SJSA1 (cell line): ENCODE results near the gene OR8A1. TPM values are rescaled to one million over a fixed set of nuclear protein-coding genes. Genes with fewer than 3 reads are reported as not detected.
A peak's percentile ranks its signal among the peaks of the same experiment; 100 is the strongest.
"Not testable (repeated sequence)": the region's sequence is repeated elsewhere in the genome, so short reads cannot be mapped to it uniquely, and the experiment has no call there.

Experiments used
- DNase-seq, 2 experiments: peaks; one replicate each; pipeline ENCODE4 v3.0.0-alpha.2; 2015 to 2020; ENCODE audit warnings: low spot score in 2 of 2, low read depth in 1 of 2
- H3K27ac ChIP-seq: fragments of 250-450 bp; sonication (Bioruptor Pico); 2 replicates; pipeline ENCODE4 v1.5.1; 2020; ENCODE audit warnings: mild to moderate bottlenecking, moderate library complexity
- H3K27me3 ChIP-seq: fragments of 250-450 bp; sonication (Bioruptor Pico); replicated peaks from 2 replicates; pipeline ENCODE4 v1.5.1; 2020; ENCODE audit warnings: mild to moderate bottlenecking, moderate library complexity
- H3K36me3 ChIP-seq: fragments of 250-450 bp; sonication (Bioruptor Pico); 2 replicates; pipeline ENCODE4 v1.5.1; 2020; ENCODE audit warnings: mild to moderate bottlenecking
- H3K4me1 ChIP-seq: fragments of 250-450 bp; sonication (Bioruptor Pico); replicated peaks from 2 replicates; pipeline ENCODE4 v1.6.1; 2021; ENCODE audit warnings: mild to moderate bottlenecking
- H3K4me3 ChIP-seq: fragments of 250-450 bp; sonication (Bioruptor Pico); 2 replicates; pipeline ENCODE4 v1.5.1; 2020; ENCODE audit warnings: mild to moderate bottlenecking
- H3K9me3 ChIP-seq: fragments of 250-450 bp; sonication (Bioruptor Pico); replicated peaks from 2 replicates; pipeline ENCODE4 v1.5.1; 2020; ENCODE audit warnings: mild to moderate bottlenecking
- total RNA-seq: library from RNA; depleted of rRNA; stranded (reverse); fragments of >200 nt; shearing (Covaris generic); gene quantifications from 2 replicates; pipeline ENCODE4 v1.2.3, GENCODE V29; 2014

OR8A1 gene
- total RNA-seq, 1 experiment from 2014 or later, result not detected

DNA sequence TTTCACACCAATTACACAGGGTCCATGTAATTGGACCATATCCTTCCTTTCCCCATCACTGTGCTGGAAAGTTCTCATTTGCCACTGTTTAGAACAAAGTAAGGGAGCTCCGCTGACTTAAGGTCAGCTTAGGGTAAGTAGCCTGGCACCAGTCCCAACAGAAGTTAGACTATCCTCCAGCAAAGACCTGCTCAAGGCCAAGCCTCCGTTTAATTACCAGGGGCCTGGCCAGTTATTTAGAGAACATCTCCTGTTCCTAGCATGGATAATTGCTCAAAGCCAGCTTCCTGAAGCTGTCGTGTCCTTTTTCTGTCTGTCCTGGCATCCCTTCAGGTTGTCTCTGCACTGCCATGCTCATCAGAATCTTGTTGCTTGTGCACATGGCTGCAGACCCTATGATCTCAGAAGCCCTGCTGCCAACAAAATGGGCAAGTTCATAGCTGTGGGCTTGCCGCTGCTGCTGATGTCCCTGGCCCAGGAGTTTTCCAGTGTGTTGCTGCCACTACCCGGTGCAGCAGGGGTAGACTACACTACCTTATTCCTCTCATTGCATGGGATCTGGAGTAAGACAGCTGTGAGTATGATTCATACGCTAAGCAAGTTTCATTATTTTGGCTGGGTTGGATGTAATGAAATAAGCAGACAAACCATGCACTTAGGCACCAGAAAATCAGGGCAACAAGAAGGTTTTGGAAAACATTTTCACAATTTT is 8.1 kb downstream of the OR8A1 start:
- no peak overlapping the region for H3K4me3 ChIP-seq
- H3K27me3 ChIP-seq, result no peaks in the 10 kb centered on the region
- H3K4me1 ChIP-seq, result no peaks in the 10 kb centered on the region
- no peaks in the 10 kb centered on the region for H3K36me3 ChIP-seq
- DNase-seq, result no peak
- no peak overlapping the region for H3K27ac ChIP-seq
- no peaks in the 10 kb centered on the region for H3K9me3 ChIP-seq

DNA sequence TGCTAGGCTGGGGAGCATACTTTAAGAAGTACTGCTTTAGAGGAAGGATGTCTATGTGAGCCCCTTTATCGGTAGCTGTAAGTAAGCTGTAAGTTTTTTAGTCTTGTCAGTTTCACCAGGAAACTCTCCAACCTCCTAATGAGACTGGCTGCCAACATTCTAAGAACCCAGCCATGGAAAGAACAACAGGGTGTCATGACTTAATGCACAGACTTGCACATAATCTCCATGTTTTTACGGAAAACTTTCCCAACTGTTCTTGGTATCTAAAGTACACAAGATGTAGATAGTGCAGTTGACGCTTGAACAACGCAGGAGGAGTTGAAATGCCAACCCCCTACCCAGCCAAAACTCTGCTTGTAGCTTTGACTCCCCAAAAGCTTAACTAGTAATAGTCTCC is 9.0 kb downstream of the OR8A1 start:
- no peaks in the 10 kb centered on the region for H3K4me1 ChIP-seq
- no peaks in the 10 kb centered on the region for H3K27me3 ChIP-seq
- H3K4me3 ChIP-seq, result no peak overlapping the region
- no peak overlapping the region for H3K27ac ChIP-seq
- no peak for DNase-seq
- H3K36me3 ChIP-seq, result no peaks in the 10 kb centered on the region
- H3K9me3 ChIP-seq, result no peaks in the 10 kb centered on the region

DNA sequence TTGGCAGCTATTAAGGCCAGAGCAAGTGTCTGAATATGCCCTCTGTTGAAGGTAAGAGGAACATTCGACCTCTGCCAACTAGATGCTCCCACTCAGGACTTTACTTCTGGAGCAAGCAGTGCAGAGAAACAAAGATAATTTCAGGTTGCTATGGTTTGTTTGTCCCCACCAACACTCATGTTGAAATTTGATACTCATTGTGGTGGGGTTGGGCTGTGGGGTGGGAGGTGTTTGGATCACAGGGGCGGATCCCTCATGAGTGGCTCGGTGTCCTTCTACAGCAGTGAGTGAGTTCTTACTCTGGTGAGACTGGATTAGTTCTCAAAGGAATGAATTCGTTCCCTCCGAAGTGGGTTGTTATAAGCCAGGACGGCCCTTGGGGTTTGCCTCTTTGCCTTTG is 12.0 kb downstream of the OR8A1 start:
- no peaks in the 10 kb centered on the region for H3K4me1 ChIP-seq
- no peaks in the 10 kb centered on the region for H3K36me3 ChIP-seq
- no peak for DNase-seq

DNA sequence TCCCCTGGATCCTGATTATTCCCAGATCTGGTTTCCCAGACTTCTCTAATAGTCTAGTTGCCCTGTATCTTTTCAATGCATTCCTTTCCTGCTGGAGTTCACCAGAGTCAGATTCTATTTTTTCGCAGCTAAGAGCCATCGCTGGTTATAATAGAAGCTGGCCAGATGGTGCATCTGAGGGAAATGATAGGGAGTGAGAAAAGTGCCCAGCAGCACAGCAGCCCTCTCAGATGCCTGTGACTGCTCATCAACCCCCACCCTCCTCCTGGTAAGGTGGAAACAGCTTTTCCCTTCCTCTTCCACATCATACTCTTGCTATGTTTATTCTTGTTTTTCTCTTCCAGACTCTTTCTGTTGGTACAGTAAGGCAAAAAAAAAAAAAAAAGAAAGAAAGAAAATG is 12.8 kb downstream of the OR8A1 start:
- H3K4me1 ChIP-seq, result no peaks in the 10 kb centered on the region
- no peak overlapping the region for H3K27ac ChIP-seq
- H3K9me3 ChIP-seq, result no peaks in the 10 kb centered on the region
- H3K36me3 ChIP-seq, result no peaks in the 10 kb centered on the region
- H3K4me3 ChIP-seq, result no peak overlapping the region
- DNase-seq, result no peak
- H3K27me3 ChIP-seq, result no peaks in the 10 kb centered on the region

More for the DNA sequence above, 12.0 kb downstream of the OR8A1 start:
- no peak overlapping the region for H3K27ac ChIP-seq
- H3K27me3 ChIP-seq, result no peaks in the 10 kb centered on the region
- H3K9me3 ChIP-seq, result no peaks in the 10 kb centered on the region
- no peak overlapping the region for H3K4me3 ChIP-seq

- H3K4me3 ChIP-seq, result no peak overlapping the region
- H3K27ac ChIP-seq, result no peak overlapping the region
- no peaks in the 10 kb centered on the region for H3K36me3 ChIP-seq
- H3K27me3 ChIP-seq, result no peaks in the 10 kb centered on the region
- H3K4me1 ChIP-seq, result no peaks in the 10 kb centered on the region
- no peaks in the 10 kb centered on the region for H3K9me3 ChIP-seq
- DNase-seq, result no peak
Observed at GRCh38 chr11:124583781-124584180, 14.0 kb downstream of the OR8A1 start.

DNA sequence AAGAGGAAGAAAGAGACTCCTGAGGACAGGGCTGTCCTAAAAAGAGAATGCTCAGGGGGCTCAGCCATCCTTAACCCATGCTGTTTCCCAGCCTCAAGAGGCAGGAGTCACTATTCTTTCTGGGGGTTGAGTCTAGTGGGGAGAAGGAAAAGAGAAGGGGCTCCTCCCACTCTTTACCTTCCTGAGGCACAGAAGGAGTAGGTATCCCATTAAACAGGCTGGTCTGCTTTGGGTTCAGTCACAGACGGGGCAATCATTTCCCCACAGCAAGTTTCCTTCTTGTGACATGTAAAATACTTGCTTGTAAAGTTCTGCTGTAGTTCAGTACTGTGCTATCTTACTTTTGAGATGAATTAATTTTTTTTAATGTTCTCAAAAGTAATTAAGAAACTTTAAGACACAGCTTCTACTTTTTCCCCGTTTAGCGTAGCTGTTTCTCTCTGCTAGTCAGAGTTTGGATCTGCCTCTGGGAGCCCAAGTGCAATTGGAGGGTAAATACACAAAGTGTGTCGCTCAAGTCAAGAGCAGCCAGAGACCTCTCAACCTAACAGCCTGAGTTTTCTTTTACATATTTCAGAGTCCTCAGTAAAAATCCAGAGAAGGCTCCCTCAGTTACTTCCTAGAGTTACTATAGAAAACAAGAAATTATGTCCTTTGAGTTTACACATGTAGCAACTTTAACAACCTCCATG is 15.0 kb downstream of the OR8A1 start:
- Histone ChIP-seq H3K27me3 (no peaks in the 10 kb centered on the region), H3K36me3 (no peaks in the 10 kb centered on the region), H3K4me3 (no peak overlapping the region), H3K27ac (no peak overlapping the region), H3K4me1 (no peaks in the 10 kb centered on the region), H3K9me3 (no peaks in the 10 kb centered on the region)
- DNase-seq, result no peak

DNA sequence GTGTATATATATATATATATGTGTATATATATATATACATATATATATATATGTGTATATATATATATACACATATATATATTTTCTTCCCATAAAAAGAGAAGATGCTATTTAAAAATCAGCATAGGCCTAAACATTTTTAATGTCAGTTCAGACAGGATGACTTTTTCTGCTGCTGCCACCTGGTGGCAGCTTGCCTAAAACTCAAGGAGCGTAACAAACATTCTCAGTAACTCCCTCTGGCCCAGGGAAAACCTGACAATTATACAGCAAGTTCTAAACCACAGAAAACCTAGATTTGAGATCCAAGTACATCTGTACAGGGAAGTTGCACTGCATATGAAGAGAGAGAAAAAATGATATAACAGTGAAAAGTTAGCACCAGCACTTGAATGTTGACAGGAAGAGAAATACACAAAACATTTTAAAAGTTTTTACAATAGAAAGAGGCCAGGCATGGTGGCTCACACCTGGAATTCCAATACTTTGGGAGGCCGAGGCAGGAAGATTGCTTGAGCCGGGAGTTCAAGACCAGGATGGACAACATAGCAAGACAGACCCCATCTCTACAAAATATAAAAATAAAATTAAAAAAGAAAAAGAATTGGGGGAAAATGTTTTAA is 16.6 kb downstream of the OR8A1 start:
- Histone ChIP-seq H3K36me3 (no peaks in the 10 kb centered on the region), H3K27ac (no peak overlapping the region), H3K4me3 (no peak overlapping the region), H3K27me3 (no peaks in the 10 kb centered on the region), H3K9me3 (no peaks in the 10 kb centered on the region), H3K4me1 (no peaks in the 10 kb centered on the region)
- DNase-seq, result peak; percentile 6 to 37

GRCh38 chr11:124591430-124591829 is 21.6 kb downstream of the OR8A1 start:
- Histone ChIP-seq H3K27me3 (no peaks in the 10 kb centered on the region), H3K4me3 (no peak overlapping the region), H3K36me3 (no peaks in the 10 kb centered on the region), H3K9me3 (no peaks in the 10 kb centered on the region), H3K27ac (no peak overlapping the region), H3K4me1 (no peaks in the 10 kb centered on the region)
- DNase-seq, result no peak

GRCh38 chr11:124592627-124593026 is 22.8 kb downstream of the OR8A1 start:
- Histone ChIP-seq H3K27ac (no peak overlapping the region), H3K4me1 (no peaks in the 10 kb centered on the region), H3K9me3 (no peaks in the 10 kb centered on the region), H3K36me3 (no peaks in the 10 kb centered on the region), H3K27me3 (no peaks in the 10 kb centered on the region), H3K4me3 (no peak overlapping the region)
- DNase-seq, result no peak

GRCh38 chr11:124595302-124595701 is 25.5 kb downstream of the OR8A1 start:
- Histone ChIP-seq H3K36me3 (no peaks in the 10 kb centered on the region), H3K27ac (no peak overlapping the region), H3K9me3 (no peaks in the 10 kb centered on the region), H3K4me3 (no peak overlapping the region), H3K27me3 (no peaks in the 10 kb centered on the region), H3K4me1 (no peaks in the 10 kb centered on the region)
- no peak for DNase-seq

- Histone ChIP-seq H3K27me3 (no peaks in the 10 kb centered on the region), H3K4me1 (no peaks in the 10 kb centered on the region), H3K27ac (no peak overlapping the region), H3K36me3 (no peaks in the 10 kb centered on the region), H3K9me3 (no peaks in the 10 kb centered on the region), H3K4me3 (no peak overlapping the region)
- no peak for DNase-seq
Observed at GRCh38 chr11:124597626-124598025, 27.8 kb downstream of the OR8A1 start.

GRCh38 chr11:124600621-124601320 is 31.0 kb downstream of the OR8A1 start:
- Histone ChIP-seq H3K4me3 (no peak overlapping the region), H3K27me3 (no peaks in the 10 kb centered on the region), H3K27ac (no peak overlapping the region), H3K36me3 (no peaks in the 10 kb centered on the region), H3K4me1 (no peaks in the 10 kb centered on the region), H3K9me3 (no peaks in the 10 kb centered on the region)
- no peak for DNase-seq

DNA sequence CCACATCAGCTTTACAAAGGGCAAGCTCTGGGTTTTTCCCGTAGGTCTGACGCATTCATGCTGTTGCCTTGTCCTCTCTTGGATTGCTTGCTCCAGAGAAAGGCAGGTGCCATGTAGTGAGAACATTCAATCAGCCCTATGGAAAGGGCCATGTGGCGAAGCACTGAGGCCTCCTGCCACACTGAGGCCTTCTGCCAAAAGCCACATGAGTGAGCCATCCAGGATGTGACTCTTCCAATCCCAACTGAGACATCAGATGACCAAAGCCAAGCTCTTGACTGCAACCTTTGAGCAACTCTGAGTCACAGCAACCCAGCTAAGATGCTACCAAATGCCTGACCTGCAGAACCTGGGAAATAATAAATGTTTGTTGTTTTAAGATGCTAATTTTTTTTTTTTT is 32.4 kb downstream of the OR8A1 start:
- Histone ChIP-seq H3K27ac (no peak overlapping the region), H3K36me3 (no peaks in the 10 kb centered on the region), H3K4me1 (no peaks in the 10 kb centered on the region), H3K9me3 (no peaks in the 10 kb centered on the region), H3K4me3 (no peak overlapping the region), H3K27me3 (no peaks in the 10 kb centered on the region)
- no peak for DNase-seq

GRCh38 chr11:124602723-124603122 is 32.9 kb downstream of the OR8A1 start:
- H3K9me3 ChIP-seq, H3K4me1 ChIP-seq, H3K27me3 ChIP-seq, H3K36me3 ChIP-seq, DNase-seq, H3K27ac ChIP-seq, H3K4me3 ChIP-seq: not testable (repeated sequence)
